PC-9 (cell line): Measurements from ENCODE around the gene KLHDC7B.

Experiments
- EZH2 ChIP-seq: fragments of 200-600 bp; sonication (generic); IDR thresholded peaks from 2 replicates; pipeline ENCODE4 v1.8.0; 2017; ENCODE audit warnings: antibody characterized with exemption, low read depth
- TF ChIP-seq, protein P1 (sequence below): fragments of 200-600 bp; sonication (generic); conservative IDR thresholded peaks from 2 replicates; pipeline ENCODE4 v1.6.1; 2017; ENCODE audit warnings: mixed run types, antibody characterized with exemption, mild to moderate bottlenecking, moderate library complexity

DNA sequence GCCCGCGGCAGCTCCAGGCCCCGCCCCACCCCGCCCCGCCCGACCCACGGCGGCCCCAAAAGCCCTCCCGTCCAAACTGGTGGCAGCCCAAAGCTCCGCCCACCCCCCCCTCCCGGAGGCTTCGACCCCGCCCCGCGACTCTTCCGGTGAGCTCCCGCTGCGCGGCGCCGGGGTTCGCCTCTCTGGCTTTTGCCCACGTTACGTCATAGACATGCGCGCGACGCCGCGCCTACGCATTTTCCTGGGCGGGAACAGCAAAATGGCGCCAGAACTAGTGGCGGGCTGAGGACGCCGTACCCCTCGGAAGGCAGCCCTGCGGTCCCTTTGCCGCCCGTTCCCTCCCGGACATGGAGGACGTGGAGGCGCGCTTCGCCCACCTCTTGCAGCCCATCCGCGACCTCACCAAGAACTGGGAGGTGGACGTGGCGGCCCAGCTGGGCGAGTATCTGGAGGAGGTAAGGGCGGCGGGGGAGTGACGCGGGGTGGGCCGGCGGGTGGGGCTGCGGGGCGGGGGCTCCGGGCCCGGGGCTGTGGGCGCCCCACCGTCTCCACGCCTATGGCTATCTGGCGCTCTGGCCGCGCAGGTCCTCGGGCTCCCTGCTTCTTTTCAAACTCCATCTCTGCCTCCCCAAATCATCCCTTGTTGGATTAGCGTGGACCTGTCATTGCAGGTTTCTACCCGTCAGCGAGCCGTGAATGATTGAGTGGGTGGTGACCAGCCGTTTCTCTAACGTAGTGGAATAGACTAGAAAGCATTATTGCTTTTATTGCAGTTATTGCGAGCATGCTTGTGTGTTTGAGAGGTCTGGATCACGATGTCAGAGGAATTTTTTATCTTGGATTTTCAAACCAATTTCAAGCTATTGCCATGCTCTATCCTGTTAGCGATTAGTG lies 37.5 kb upstream of the KLHDC7B start, which contains the start of gene NCAPH2:
- TF ChIP-seq, protein P1, sequence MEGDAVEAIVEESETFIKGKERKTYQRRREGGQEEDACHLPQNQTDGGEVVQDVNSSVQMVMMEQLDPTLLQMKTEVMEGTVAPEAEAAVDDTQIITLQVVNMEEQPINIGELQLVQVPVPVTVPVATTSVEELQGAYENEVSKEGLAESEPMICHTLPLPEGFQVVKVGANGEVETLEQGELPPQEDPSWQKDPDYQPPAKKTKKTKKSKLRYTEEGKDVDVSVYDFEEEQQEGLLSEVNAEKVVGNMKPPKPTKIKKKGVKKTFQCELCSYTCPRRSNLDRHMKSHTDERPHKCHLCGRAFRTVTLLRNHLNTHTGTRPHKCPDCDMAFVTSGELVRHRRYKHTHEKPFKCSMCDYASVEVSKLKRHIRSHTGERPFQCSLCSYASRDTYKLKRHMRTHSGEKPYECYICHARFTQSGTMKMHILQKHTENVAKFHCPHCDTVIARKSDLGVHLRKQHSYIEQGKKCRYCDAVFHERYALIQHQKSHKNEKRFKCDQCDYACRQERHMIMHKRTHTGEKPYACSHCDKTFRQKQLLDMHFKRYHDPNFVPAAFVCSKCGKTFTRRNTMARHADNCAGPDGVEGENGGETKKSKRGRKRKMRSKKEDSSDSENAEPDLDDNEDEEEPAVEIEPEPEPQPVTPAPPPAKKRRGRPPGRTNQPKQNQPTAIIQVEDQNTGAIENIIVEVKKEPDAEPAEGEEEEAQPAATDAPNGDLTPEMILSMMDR: no peak
- TF ChIP-seq EZH2: no peak
